HCT116 (cell line): Measurements from ENCODE around the gene ARHGAP9. TPM values are rescaled to one million over a fixed set of nuclear protein-coding genes. Genes with fewer than 3 reads are reported as not detected.

Experiments used
- ATAC-seq: fragments of 200-7000 bp; cut with Tn5 transposase; 2 replicates; pipeline ENCODE4 v1.9.1; 2020; ENCODE audit warnings: mild to moderate bottlenecking, moderate library complexity
- BruUV-seq: library from RNA; stranded (reverse); fragments of 400-500 nt; replicated peaks from 2 replicates; lab custom pipeline; 2021; lab: Mats Ljungman, UMichigan
- CTCF ChIA-PET: fragments of 300-600 bp; sonication (Branson Sonifier 250); formaldehyde crosslinking; loops from one replicate; lab custom pipeline; 2021; ENCODE audit warnings: antibody characterized with exemption; lab: Charles Lee
- POLR2A ChIA-PET: fragments of 300-600, 350-600 bp; sonication (Branson Sonifier 250); formaldehyde crosslinking; loops from one replicate; lab custom pipeline; 2021; ENCODE audit warnings: antibody characterized with exemption; lab: Charles Lee
- RAD21 ChIA-PET, 2 experiments: fragments of 300-600 bp; sonication (Branson Sonifier 250); formaldehyde crosslinking; loops; one replicate each; lab custom pipeline; 2023; ENCODE audit warnings: low total read pairs in 2 of 2; ENCODE audit not compliant: uncharacterized antibody in 2 of 2, unreplicated experiment in 2 of 2, low non-redundant PET in 1 of 2; lab: Charles Lee
- DNase-seq: peaks from one replicate; pipeline ENCODE4 v3.0.0-alpha.2; 2010; ENCODE audit warnings: low read depth, low spot score
- H2AFZ ChIP-seq: fragments of 200-600 bp; shearing (Covaris generic), sonication (generic); 2 replicates; pipeline ENCODE4 v1.6.1; 2017; ENCODE audit warnings: low read depth, mixed run types, mixed read lengths, antibody characterized with exemption, low read length; ENCODE audit not compliant: poor library complexity, severe bottlenecking
- H3K27ac ChIP-seq: 2 replicates; pipeline ENCODE4 v1.5.1; 2012; ENCODE audit warnings: low read depth, low read length
- H3K27me3 ChIP-seq: fragments of 200-600 bp; sonication (generic); 2 replicates; pipeline ENCODE4 v1.6.1; 2016; ENCODE audit warnings: mixed run types, low read length, mixed read lengths; ENCODE audit not compliant: insufficient read depth
- H3K36me3 ChIP-seq, 2 experiments: fragments of 200-500 bp in 1 of 2; fragments of 200-600 bp in 1 of 2; sonication (Bioruptor generic) in 1 of 2; sonication (generic) in 1 of 2; 2 replicates each; pipeline versions ENCODE4 v1.5.1 to v1.6.1; 2014 to 2016; ENCODE audit warnings: low read length in 2 of 2, inconsistent platforms in 1 of 2, mixed read lengths in 1 of 2, mixed run types in 1 of 2; ENCODE audit not compliant: insufficient read depth in 2 of 2, control insufficient read depth in 1 of 2
- H3K4me1 ChIP-seq, 2 experiments: fragments of 200-600 bp in 1 of 2; sonication (generic) in 1 of 2; 2 replicates each; pipeline versions ENCODE4 v1.5.1 to v1.6.1; 2012 to 2017; ENCODE audit warnings: low read length in 2 of 2, inconsistent platforms in 1 of 2, mild to moderate bottlenecking in 1 of 2, mixed read lengths in 1 of 2, mixed run types in 1 of 2, moderate library complexity in 1 of 2; ENCODE audit not compliant: insufficient read depth in 2 of 2, control insufficient read depth in 1 of 2
- H3K4me2 ChIP-seq: fragments of 200-600 bp; sonication (generic); 2 replicates; pipeline ENCODE4 v1.6.1; 2017; ENCODE audit warnings: mixed run types, low read length, mixed read lengths
- H3K4me3 ChIP-seq, 2 experiments: fragments of 200-600 bp in 1 of 2; sonication (generic) in 1 of 2; replicated peaks in 1 of 2; 2 replicates each; pipeline ENCODE4 v1.5.1; 2011 to 2016; ENCODE audit warnings: low read length in 2 of 2, control low read depth in 1 of 2, low read depth in 1 of 2, mild to moderate bottlenecking in 1 of 2, mixed read lengths in 1 of 2, mixed run types in 1 of 2
- H3K79me2 ChIP-seq: fragments of 200-600 bp; sonication (generic); 2 replicates; pipeline ENCODE4 v1.6.1; 2017; ENCODE audit warnings: mild to moderate bottlenecking, mixed run types, low read length, moderate library complexity, mixed read lengths; ENCODE audit not compliant: insufficient read depth
- H3K9ac ChIP-seq: fragments of 200-600 bp; sonication (generic); 2 replicates; pipeline ENCODE4 v1.6.1; 2016; ENCODE audit warnings: low read length, mixed read lengths
- H3K9me2 ChIP-seq: fragments of 200-600 bp; sonication (generic), shearing (Covaris generic); 2 replicates; pipeline ENCODE4 v1.6.1; 2017; ENCODE audit warnings: mixed run types, mild to moderate bottlenecking, moderate library complexity; ENCODE audit not compliant: insufficient read depth
- H3K9me3 ChIP-seq, 2 experiments: fragments of 200-500 bp in 1 of 2; fragments of 200-600 bp in 1 of 2; sonication (Bioruptor generic) in 1 of 2; sonication (generic) in 1 of 2; 2 replicates each; pipeline ENCODE4 v1.6.1; 2014 to 2017; ENCODE audit warnings: low read length in 2 of 2, mixed read lengths in 2 of 2, inconsistent platforms in 1 of 2, low read depth in 1 of 2, mild to moderate bottlenecking in 1 of 2, mixed run types in 1 of 2, moderate library complexity in 1 of 2; ENCODE audit not compliant: control insufficient read depth in 1 of 2, insufficient read depth in 1 of 2
- H4K20me1 ChIP-seq: fragments of 200-600 bp; sonication (generic), shearing (Covaris generic); 2 replicates; pipeline ENCODE4 v1.6.1; 2017; ENCODE audit warnings: mixed run types, mild to moderate bottlenecking, moderate library complexity; ENCODE audit not compliant: insufficient read depth
- CBX3 ChIP-seq: IDR thresholded peaks from 2 replicates; pipeline ENCODE4 v1.6.1; 2012; ENCODE audit warnings: low read depth
- CEBPB ChIP-seq: IDR thresholded peaks from 2 replicates; pipeline ENCODE4 v1.6.1; 2012; ENCODE audit warnings: low read depth
- CTCF ChIP-seq, 3 experiments: fragments of 200-600 bp in 1 of 3; sonication (generic) in 1 of 3; IDR thresholded peaks in 2 of 3; conservative IDR thresholded peaks in 1 of 3; 2 replicates each; pipeline ENCODE4 v1.5.1; 2012 to 2017; ENCODE audit warnings: low read depth in 2 of 3, low read length in 2 of 3, antibody characterized with exemption in 1 of 3, borderline replicate concordance in 1 of 3, control low read depth in 1 of 3, mild to moderate bottlenecking in 1 of 3, mixed read lengths in 1 of 3, mixed run types in 1 of 3, moderate library complexity in 1 of 3; ENCODE audit not compliant: insufficient read depth in 1 of 3
- EGR1 ChIP-seq: IDR thresholded peaks from 2 replicates; pipeline ENCODE4 v1.6.1; 2012; ENCODE audit warnings: low read depth
- EZH2 ChIP-seq: fragments of 200-600 bp; sonication (generic); IDR thresholded peaks from 2 replicates; pipeline ENCODE4 v1.6.1; 2017; ENCODE audit warnings: antibody characterized with exemption, mixed run types
- EZH2phosphoT487 ChIP-seq: fragments of 200-600 bp; IDR thresholded peaks from 2 replicates; pipeline ENCODE4 v1.6.1; 2018; ENCODE audit warnings: antibody characterized with exemption, borderline replicate concordance
- POLR2AphosphoS5 ChIP-seq: IDR thresholded peaks from 2 replicates; pipeline ENCODE4 v1.6.1; 2011; ENCODE audit warnings: mild to moderate bottlenecking, low read depth, low read length, moderate library complexity
- RAD21 ChIP-seq: IDR thresholded peaks from 2 replicates; pipeline ENCODE4 v1.6.1; 2012; ENCODE audit warnings: low read depth, mild to moderate bottlenecking
- REST ChIP-seq: IDR thresholded peaks from 2 replicates; pipeline ENCODE4 v1.6.1; 2012; ENCODE audit warnings: low read depth
- SIN3A ChIP-seq: IDR thresholded peaks from 2 replicates; pipeline ENCODE4 v1.6.1; 2012; ENCODE audit warnings: low read depth
- SRF ChIP-seq: IDR thresholded peaks from 2 replicates; pipeline ENCODE4 v1.6.1; 2012; ENCODE audit warnings: low read depth
- TCF7L2 ChIP-seq: IDR thresholded peaks from 2 replicates; pipeline ENCODE4 v1.7.0; 2011; ENCODE audit warnings: borderline replicate concordance, inconsistent platforms; ENCODE audit not compliant: insufficient read depth, insufficient read length; ENCODE audit errors: extremely low read depth
- ZNF274 ChIP-seq: fragments of 200-500 bp; sonication (Bioruptor generic); IDR thresholded peaks from 2 replicates; pipeline ENCODE4 v1.6.1; 2014; ENCODE audit warnings: mild to moderate bottlenecking, low read depth, low read length, inconsistent platforms
- intact Hi-C: fragments of 100-400 bp; cut with micrococcal nuclease; formaldehyde crosslinking; loops from 2 replicates; pipeline ENCODE4 v1.10.0; 2022
- total RNA-seq: library from RNA; stranded (reverse); gene quantifications from one replicate; pipeline ENCODE4 v1.2.1, GENCODE V29; 2021; ENCODE audit not compliant: unreplicated experiment

Gene ARHGAP9
- total RNA-seq, 1 experiment from 2014 or later, result 0.84 TPM

- ChIA-PET CTCF (no interaction called here), RAD21 (no interaction called here), POLR2A (no interaction called here)
- Histone ChIP-seq H3K4me2 (no peak overlapping the region), H3K27ac (no peak overlapping the region), H3K9me2 (no peaks in the 10 kb centered on the region), H3K36me3 (peaks cover 37 to 49% of the 10 kb centered on the region in 2 experiments), H2AFZ (no peak overlapping the region), H3K9me3 (no peaks in the 10 kb centered on the region), H3K4me1 (peaks cover 10 to 17% of the 10 kb centered on the region in 2 experiments; a peak in 3 of 4 replicates), H3K79me2 (peaks cover 24% of the 10 kb centered on the region), H3K9ac (no peak overlapping the region), H4K20me1 (no peaks in the 10 kb centered on the region), H3K4me3 (no peak overlapping the region), H3K27me3 (no peaks in the 10 kb centered on the region)
- 0 out of 2 replicates have a peak, but pooled peaks have one; percentile 18 for TF ChIP-seq POLR2AphosphoS5
- TF ChIP-seq ZNF274, result no peak
- no peak for TF ChIP-seq EZH2phosphoT487
- TF ChIP-seq EZH2, result no peak
- DNase-seq, result no peak
- intact Hi-C loops, result no loop called here
- ATAC-seq, result no peak
- BruUV-seq, result no TSS peak
Measured at GRCh38 chr12:57528176-57528575, 48.5 kb upstream of the ARHGAP9 start.

GRCh38 chr12:57527184-57527583 lies 47.5 kb upstream of the ARHGAP9 start:
- no peak for DNase-seq
- intact Hi-C loops, result no loop called here
- POLR2A ChIA-PET, result no interaction called here
- no peak for ATAC-seq
- H3K27me3 ChIP-seq, result no peaks in the 10 kb centered on the region
- TF ChIP-seq CBX3, result no peak
- no peak for TF ChIP-seq TCF7L2
- no peak for TF ChIP-seq CTCF (IDR thresholded peaks at IDR 0.05 in 2 of 3, conservative IDR thresholded peaks at IDR 0.05 in 1 of 3; ENCODE audit: borderline replicate concordance in 1 of 3, insufficient read depth in 1 of 3, low read depth in 2 of 3, low read length in 2 of 3)
- no peak for TF ChIP-seq CEBPB
- TF ChIP-seq RAD21, result no peak
- TF ChIP-seq ZNF274, result no peak
- no peak for TF ChIP-seq SRF
- TF ChIP-seq POLR2AphosphoS5, result no peak
- no peak for TF ChIP-seq EGR1
- no peak for TF ChIP-seq SIN3A
- no peak for TF ChIP-seq REST
- TF ChIP-seq, all 23 proteins: peak for 0
- no peaks in the 10 kb centered on the region for H3K9me2 ChIP-seq
- no peak overlapping the region for H3K4me2 ChIP-seq
- no peak overlapping the region for H2AFZ ChIP-seq
- ChIA-PET CTCF (no interaction called here), RAD21 (no interaction called here)
- H3K9me3 ChIP-seq, result no peaks in the 10 kb centered on the region
- H3K9ac ChIP-seq, result no peak overlapping the region
- H3K27ac ChIP-seq, result no peak overlapping the region
- H3K36me3 ChIP-seq, result peaks cover 31 to 41% of the 10 kb centered on the region in 2 experiments
- peaks cover 10 to 20% of the 10 kb centered on the region in 2 experiments; a peak in 3 of 4 replicates for H3K4me1 ChIP-seq
- no peaks in the 10 kb centered on the region for H4K20me1 ChIP-seq
- no TSS peak for BruUV-seq
- peaks cover 25% of the 10 kb centered on the region for H3K79me2 ChIP-seq
- no peak overlapping the region for H3K4me3 ChIP-seq
